ENCODE data around the gene UBQLN1.
A peak's percentile ranks its signal among the peaks of the same experiment; 100 is the strongest.

DNA sequence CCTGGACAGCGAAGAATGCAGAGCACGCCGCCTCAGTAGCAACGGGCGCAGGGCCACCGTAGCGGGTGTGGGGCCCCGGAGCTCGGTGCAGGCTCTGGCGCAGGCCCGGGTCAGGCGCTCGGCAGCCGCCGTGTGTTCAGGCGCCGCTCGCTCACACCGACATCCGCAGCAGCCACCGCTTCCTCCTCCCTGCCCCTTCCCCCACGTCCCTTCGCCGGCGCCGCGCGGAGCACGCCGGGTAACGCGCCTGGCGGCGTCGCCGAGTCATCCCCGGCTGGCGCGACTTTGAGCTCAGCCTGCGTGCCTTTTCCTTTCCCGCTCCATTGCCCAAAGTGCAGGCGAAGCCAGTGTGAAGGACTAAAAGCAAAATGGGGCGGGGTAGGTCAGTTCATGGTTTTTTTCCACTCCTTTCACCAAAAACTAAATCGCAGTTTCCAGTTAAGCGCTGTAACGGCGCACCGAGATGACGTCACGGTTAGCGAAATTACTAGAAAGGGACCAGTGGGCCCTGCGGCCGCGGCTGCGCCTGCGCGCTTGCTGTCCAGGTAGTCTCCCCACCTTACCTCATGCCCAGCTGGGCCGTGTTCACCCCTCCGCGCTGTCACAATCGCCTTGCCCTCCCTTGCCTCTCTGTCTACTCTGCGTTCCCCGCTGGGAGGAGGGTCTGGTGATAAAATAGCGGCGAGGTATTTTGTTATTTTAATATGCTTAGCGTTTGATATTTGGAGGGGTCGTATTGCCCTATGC is at the start of gene UBQLN1:
- TF ChIP-seq, protein P1, sequence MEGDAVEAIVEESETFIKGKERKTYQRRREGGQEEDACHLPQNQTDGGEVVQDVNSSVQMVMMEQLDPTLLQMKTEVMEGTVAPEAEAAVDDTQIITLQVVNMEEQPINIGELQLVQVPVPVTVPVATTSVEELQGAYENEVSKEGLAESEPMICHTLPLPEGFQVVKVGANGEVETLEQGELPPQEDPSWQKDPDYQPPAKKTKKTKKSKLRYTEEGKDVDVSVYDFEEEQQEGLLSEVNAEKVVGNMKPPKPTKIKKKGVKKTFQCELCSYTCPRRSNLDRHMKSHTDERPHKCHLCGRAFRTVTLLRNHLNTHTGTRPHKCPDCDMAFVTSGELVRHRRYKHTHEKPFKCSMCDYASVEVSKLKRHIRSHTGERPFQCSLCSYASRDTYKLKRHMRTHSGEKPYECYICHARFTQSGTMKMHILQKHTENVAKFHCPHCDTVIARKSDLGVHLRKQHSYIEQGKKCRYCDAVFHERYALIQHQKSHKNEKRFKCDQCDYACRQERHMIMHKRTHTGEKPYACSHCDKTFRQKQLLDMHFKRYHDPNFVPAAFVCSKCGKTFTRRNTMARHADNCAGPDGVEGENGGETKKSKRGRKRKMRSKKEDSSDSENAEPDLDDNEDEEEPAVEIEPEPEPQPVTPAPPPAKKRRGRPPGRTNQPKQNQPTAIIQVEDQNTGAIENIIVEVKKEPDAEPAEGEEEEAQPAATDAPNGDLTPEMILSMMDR (IDR thresholded peaks at IDR 0.05): peak in 2 of 5 experiments; percentile 52 to 66
- peak; percentile 64 to 97 for TF ChIP-seq EP300 (IDR thresholded peaks at IDR 0.05)
- TF ChIP-seq POLR2A (IDR thresholded peaks at IDR 0.05): peak; percentile 90 to 94

Measured in tibial nerve (tissue), 4 donors.